Esophagus mucosa (tissue), 1 donor: ENCODE data around the gene GARNL3. TPM values are rescaled to one million over a fixed set of nuclear protein-coding genes. Genes with fewer than 3 reads are reported as not detected.

Experiments
- ATAC-seq: fragments of 200-7000 bp; cut with Tn5 transposase; one replicate; pipeline ENCODE4 v1.9.1; 2020
- total RNA-seq: library from RNA; stranded (reverse); gene quantifications from one replicate; pipeline ENCODE4 v1.2.4, GENCODE V29; 2023
- donor health status: DM: yes; HTN: yes; CAD: no.

GARNL3 gene
- total RNA-seq, 1 donor from 2014 or later, result 3.1 TPM

DNA sequence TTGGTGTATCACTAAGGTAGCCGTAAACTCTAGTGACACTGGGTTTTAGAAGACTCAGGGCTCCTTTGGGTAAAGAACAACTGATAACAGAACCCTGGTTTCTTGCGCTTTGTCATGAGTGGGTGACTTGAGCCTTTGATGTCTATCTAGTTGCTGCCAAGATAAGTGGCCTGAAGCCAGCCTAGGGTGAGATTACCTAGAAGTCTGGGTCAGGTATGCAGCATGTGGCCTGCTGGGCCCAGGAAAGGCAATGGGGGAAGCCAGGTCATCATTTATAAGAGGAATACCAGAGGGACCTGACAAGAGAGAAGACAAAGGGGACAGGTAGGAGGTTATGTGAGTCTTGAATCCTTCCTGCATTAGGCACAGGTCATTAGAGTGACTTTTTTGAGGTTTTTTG lies 23.2 kb upstream of the GARNL3 start:
- no peak for ATAC-seq

GRCh38 chr9:127244609-127245601 lies 19.7 kb upstream of the GARNL3 start:
- peak; percentile 100 for ATAC-seq

GRCh38 chr9:127245637-127246164 lies 18.9 kb upstream of the GARNL3 start:
- ATAC-seq, result no peak

DNA sequence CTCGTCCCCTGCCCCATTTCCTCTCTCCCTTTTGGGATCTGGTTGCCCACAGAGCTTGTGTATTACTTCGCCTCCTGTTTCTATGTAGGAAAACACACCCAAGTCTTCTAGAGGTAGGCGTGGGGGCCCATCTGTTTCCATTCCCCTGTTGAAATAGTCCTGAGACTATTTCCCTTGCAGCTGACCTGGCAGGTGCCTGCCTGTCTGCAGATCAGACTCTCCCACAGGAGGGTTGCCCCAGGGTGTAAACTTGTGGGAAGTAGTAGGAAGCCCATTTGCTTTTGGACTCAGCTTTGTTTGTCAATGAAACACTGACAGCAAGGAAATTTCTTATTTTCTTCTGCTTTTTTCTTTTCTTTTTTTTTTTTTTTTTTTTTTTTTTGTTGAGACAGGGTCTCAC lies 16.3 kb upstream of the GARNL3 start:
- no peak for ATAC-seq

DNA sequence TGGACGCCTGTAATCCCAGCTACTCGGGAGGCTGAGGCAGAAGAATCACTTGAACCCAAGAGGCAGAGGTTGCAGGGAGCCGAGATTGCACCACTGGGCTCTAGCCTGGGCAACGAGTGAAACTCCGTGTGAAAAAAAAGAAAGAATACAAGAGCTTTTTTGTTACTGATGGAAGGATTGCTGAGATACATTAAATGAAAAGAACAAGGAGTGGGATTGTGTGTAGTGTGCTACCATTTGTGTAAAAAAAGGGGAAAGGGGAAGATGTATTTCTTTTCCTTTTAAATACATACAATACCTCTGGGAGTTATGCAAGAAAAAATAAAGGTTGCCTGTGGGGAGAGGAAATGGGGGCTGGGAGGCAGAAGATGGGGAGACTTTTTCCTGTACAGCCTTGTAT lies 14.7 kb upstream of the GARNL3 start:
- ATAC-seq, result no peak

DNA sequence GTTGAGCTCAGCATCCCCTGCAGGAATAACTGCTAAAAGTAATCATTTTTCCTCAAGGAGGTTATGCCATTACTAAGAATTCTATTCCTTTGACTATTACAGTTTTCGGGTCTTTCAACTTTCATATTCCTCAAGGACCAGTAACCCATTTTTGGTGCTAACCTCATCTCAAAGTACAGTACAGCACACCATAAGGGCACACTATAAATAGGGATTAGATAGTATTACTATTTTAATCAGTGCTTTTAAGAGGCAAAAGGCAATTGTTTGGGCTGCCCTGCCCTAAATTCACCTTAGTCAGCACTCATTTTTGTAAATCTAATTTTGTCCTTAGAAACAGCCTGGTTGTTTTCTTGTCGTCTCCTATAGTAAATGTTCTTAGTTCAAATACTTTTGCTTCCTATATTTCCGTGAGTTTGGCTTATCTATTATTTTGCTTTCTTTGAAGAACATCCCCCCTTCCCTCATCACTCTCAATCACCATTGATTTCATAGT lies 13.6 kb upstream of the GARNL3 start:
- no peak for ATAC-seq

- ATAC-seq, result no peak
These were observed 11.9 kb upstream of the GARNL3 start for GRCh38 chr9:127252410-127253318.

- ATAC-seq, result no peak
These were observed 11.1 kb upstream of the GARNL3 start for GRCh38 chr9:127253446-127253845.

GRCh38 chr9:127255692-127256091 lies 8.9 kb upstream of the GARNL3 start:
- no peak for ATAC-seq

DNA sequence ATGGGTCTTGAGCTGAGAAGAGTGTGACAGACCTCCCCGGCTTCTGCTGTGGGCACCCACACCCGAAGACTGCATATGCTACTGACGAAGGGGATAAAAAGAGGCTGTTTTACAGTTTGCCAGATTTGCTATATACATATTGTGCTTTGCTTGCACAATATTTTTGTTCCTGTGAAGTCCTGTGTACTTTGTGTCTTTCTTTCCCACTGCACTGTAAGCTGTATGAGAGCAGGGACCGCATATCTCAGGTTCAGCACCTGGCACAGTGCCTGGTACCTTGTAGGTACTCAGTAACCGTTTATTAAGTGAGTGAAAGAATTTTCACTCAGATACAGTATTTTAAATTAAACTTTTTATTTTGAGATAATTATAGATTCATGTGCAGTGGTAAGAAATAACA lies 8.2 kb upstream of the GARNL3 start:
- no peak for ATAC-seq

- ATAC-seq, result no peak
These were observed 5.7 kb upstream of the GARNL3 start for GRCh38 chr9:127258606-127259471.

DNA sequence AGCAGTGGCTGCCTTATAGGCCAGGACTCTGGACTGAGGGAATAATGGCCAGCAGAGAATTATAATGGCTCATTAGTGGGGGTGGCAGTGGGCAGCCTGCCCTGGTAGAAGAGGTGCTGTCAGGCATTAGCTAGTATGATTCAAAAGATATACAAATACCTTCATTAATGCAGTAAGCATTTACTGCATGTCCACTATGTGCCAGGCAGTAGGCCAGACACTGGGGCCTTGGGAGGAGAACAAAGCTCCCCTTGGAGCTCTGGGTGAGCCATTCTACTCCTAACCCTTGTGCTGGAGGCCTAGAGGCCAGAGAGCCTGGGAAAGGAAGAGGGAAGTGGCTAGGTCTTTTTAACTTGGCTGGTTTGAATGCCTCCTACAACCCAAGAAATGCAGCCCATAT lies 2.0 kb upstream of the GARNL3 start:
- no peak for ATAC-seq

DNA sequence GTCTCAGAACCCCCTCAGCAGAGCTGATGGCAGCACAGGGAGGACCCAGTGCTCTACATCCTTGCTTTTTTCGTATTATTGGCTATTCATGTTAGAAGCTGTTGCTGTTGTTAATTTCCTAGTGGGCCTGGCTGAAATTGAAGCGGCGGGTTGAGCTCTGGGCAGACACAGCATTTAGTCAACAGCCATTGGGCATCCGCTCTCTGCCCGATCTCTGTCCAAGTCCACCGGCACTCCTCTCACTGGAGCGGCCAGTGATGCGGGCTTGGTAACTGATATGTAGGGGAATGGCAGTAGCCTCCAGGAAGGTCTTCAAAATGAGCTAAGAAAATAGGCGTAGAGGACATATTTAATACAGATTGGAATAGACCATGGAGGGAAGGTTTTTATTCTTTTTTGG lies 1.3 kb upstream of the GARNL3 start:
- no peak for ATAC-seq

- no peak for ATAC-seq
These were observed 910 bp upstream of the GARNL3 start for GRCh38 chr9:127263664-127264063.

DNA sequence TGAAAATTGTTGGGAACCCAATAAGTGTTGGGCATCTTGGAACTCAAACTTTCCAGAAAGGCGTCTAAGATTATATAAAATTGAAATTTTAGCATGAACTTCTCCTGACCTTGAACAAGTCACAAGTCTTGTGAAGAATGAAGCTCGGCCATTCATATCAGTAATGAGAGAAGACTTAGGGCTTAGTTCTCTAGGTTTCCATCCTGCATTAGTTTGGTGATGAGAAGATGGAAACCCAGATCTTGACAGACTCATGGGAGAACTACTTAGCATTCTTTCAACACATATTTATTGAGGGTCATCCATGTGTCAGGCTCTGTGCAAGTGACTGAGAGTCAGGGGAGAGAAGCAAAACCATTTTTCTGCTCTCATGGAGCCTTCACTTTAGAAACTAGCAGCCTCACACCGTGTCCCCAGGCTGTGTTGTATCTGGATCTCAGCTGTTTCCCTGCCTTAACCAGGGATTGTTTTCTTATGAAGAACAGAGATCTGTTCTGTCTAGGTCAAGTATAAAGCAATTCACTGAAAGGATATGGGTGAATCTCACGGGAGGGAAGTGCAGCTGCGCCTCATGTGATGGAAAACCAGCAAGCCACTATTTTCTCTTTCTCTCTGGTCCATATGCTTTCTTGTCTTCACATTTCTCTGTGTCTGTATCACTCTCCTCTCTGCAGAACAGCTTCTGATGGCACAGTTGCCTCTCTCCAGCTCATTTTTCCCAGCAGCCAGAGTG lies 3.4 kb downstream of the GARNL3 start:
- no peak for ATAC-seq

DNA sequence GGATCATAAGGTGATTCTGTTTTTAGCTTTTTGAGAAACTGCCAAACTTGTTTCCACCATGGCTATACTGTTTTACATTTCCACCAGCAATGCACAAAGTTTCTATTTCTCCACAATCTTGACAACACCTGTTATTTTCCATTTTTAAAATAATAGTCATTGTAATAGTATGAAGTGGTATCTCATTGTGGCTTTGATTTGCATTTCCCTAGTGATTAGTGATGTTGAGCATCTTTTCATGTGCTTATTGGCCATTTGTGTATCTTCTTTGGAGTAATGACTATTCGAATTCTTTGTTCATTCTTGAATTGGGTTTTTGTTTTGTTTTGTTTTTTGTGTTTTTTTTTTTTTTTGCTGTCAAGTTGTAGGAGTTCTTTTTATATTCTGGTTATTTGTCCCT lies 4.9 kb downstream of the GARNL3 start:
- ATAC-seq, result no peak

DNA sequence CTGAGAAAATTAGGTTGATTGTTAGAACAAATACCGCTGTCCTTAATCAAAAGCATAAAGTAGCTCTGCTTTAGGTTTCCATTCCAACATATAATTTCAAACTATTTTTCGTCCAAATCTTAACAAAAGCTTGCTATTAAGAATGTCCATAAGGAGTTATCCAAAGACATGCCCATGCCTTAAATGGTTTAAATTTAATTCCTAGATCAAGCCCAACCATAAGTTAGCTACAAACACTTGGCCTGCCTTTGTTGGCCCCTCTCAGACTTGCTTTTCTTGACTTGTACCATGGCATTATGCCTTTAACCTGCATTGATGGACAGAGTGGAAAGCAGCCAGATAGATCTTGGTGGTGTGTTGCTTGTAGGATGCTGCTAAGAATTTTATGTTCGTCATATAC lies 8.8 kb downstream of the GARNL3 start:
- no peak for ATAC-seq

GRCh38 chr9:127277099-127277498 lies 12.5 kb downstream of the GARNL3 start:
- ATAC-seq, result no peak

- no peak for ATAC-seq
These were observed 13.2 kb downstream of the GARNL3 start for GRCh38 chr9:127277770-127278169.

- ATAC-seq, result peak; percentile 26
These were observed 13.8 kb downstream of the GARNL3 start for GRCh38 chr9:127278372-127278771.

DNA sequence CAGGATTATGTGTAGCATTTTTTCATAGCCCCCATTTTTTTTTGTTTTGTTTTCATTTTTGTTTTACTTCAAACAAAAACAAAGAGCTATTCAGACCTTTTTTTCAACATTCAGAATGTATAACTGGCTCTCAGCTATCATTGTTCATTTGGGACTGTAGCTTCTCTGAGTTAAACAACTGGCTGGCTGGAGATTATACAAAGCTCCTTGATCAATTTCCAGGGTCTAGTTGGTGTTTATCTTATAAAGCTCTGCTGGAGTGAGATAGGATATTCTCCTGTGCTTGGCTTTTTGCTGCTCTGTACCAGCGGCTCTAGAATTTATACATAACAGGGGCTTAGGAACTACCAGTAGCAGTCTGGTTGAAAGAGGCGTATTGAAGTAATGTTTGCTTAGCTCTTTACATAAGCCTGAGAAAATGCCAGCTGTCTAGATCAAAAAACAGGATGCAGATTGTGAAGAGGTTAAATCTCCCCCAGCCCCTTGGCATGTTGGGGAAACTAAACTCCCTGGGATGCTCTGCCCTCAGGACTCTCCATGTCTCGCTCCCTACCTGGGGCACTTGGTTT lies 15.2 kb downstream of the GARNL3 start:
- ATAC-seq, result no peak
